Uterine smooth muscle cell (primary cell): Measurements from ENCODE around the gene MARK3. TPM values are rescaled to one million over a fixed set of nuclear protein-coding genes. Genes with fewer than 3 reads are reported as not detected.

ENCODE experiments used
- total RNA-seq: library from RNA; depleted of rRNA; stranded (reverse); fragments of >200 nt; gene quantifications from 2 replicates; pipeline ENCODE4 v1.2.3, GENCODE V29; 2014

The MARK3 gene
- 91.6 and 105 TPM in 2 replicates for total RNA-seq

GRCh38 chr14:103385152-103385928, at the start of gene MARK3:
Gene MARK3 (plus strand): TSS chr14:103385415. CDS start chr14:103386030, 615 bp downstream.

GRCh38 chr14:103522649-103523574, 137.7 kb downstream of the MARK3 start, which contains the start of gene CKB:
Gene CKB (minus strand): TSS chr14:103522830. CDS start chr14:103522493, 337 bp downstream.

GRCh38 chr14:103528587-103529382, 143.6 kb downstream of the MARK3 start, which contains the start of gene TRMT61A:
Gene TRMT61A (plus strand): TSS chr14:103529196. CDS start chr14:103529979, 783 bp downstream.

Other genes starting within 250 kb of the MARK3 start
- 155 and 230 TPM in 2 replicates for gene EIF5, start 51.2 kb upstream of the MARK3 start, total RNA-seq
- gene CKB, start 137.4 kb downstream of the MARK3 start, total RNA-seq: 24.9 and 36.6 TPM in 2 replicates
- 10.7 and 14.1 TPM in 2 replicates for gene TRMT61A, start 143.8 kb downstream of the MARK3 start, total RNA-seq
- gene BAG5, start 177.2 kb downstream of the MARK3 start, total RNA-seq: 29.0 and 30.3 TPM in 2 replicates
- 16.4 and 18.0 TPM in 2 replicates for gene COA8, start 177.5 kb downstream of the MARK3 start, total RNA-seq
- 230 and 244 TPM in 2 replicates for gene KLC1, start 243.8 kb downstream of the MARK3 start, total RNA-seq